Stimulated activated effector memory CD8-positive, alpha-beta T cell treated with anti-CD3 and anti-CD28 coated beads, Interleukin-12 subunit alpha, Interleukin-12 subunit beta, amount 100 ng/mL, for 72 hours (primary cell): ENCODE results near the gene IRF1.
A peak's percentile ranks its signal among the peaks of the same experiment; 100 is the strongest.

Source experiments
- ATAC-seq: fragments of 150-1000 bp; cut with Tn5 transposase; 2 replicates; pipeline ENCODE4 v1.10.0; 2021
- DNase-seq, 2 donors: peaks; one replicate each; pipeline ENCODE4 v3.0.0; 2021 to 2022; ENCODE audit warnings: low spot score in 2 of 2
- H3K27ac Mint-ChIP-seq: one replicate; pipeline ENCODE4 v1.8.0; 2022; ENCODE audit warnings: mild to moderate bottlenecking, mixed read lengths
- H3K36me3 Mint-ChIP-seq: one replicate; pipeline ENCODE4 v1.8.0; 2022; ENCODE audit warnings: mild to moderate bottlenecking, mixed read lengths
- H3K4me1 Mint-ChIP-seq: one replicate; pipeline ENCODE4 v1.8.0; 2022; ENCODE audit warnings: mixed read lengths
- H3K4me3 Mint-ChIP-seq: one replicate; pipeline ENCODE4 v1.8.0; 2022; ENCODE audit warnings: mild to moderate bottlenecking, mixed read lengths
- H3K9me3 Mint-ChIP-seq: one replicate; pipeline ENCODE4 v1.8.0; 2022; ENCODE audit warnings: mixed read lengths

IRF1 gene

DNA sequence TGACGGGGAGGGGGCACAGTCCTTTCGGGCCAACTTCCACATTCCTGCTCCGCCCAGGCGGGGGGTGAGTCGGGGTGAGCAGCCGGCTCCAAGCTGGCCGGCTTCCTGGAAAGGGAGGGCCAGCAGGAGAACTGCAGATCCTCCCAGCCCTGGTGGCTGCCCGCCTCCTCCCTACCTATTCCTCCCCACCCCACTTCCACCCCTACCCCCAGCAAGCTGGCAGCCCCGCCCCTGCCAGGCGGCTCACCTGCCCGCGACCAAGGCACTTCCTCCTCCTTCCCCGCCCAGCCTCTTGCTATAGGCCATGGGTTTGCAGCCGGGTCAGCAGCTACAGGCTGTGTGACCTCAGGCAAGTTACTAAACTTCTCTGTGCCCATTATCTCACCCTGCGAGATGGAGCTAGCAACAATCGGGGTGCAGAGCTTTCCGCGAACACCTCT, 5.6 kb upstream of the IRF1 start:
- H3K4me3 Mint-ChIP-seq, result peak overlapping the region; percentile 85
- peaks cover 28% of the 10 kb centered on the region for H3K36me3 Mint-ChIP-seq
- peak; percentile 58 to 91 for DNase-seq
- peak; percentile 67 for ATAC-seq
- no peaks in the 10 kb centered on the region for H3K9me3 Mint-ChIP-seq
- peak overlapping the region; percentile 95 for H3K27ac Mint-ChIP-seq
- H3K4me1 Mint-ChIP-seq, result peaks cover 88% of the 10 kb centered on the region

DNA sequence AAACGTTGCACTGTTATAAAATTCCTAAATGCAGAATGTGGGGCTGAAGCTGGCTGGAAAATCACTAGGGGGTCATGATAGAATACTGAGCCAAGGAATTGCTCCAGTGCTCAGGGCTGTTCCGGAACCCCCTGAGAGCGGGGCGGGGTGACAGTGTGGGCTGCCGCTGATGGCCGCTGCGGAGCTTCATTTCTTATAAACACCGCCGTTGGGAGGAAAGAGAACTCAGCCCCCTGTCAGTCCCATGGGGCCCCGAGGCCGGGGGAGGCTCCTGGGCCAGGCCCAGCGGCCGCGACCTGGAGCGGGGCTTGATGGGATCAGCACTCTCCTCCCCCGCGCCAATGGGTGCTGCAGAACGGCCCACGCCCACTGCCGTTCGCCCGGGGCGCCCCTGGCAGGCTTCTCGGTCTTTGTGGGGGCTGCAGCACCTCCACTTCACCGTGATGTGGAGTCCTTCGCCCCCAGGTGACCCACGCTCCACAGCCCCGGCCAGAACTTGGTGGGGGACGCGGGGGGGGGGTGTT, 5.2 kb upstream of the IRF1 start:
- Mint-ChIP-seq H3K4me1 (peaks cover 86% of the 10 kb centered on the region), H3K9me3 (no peaks in the 10 kb centered on the region), H3K36me3 (peaks cover 33% of the 10 kb centered on the region), H3K4me3 (peak overlapping the region; percentile 85), H3K27ac (peak overlapping the region; percentile 95)
- ATAC-seq (peak; percentile 60), DNase-seq (peak in 1 of 2 donors; percentile 89)

DNA sequence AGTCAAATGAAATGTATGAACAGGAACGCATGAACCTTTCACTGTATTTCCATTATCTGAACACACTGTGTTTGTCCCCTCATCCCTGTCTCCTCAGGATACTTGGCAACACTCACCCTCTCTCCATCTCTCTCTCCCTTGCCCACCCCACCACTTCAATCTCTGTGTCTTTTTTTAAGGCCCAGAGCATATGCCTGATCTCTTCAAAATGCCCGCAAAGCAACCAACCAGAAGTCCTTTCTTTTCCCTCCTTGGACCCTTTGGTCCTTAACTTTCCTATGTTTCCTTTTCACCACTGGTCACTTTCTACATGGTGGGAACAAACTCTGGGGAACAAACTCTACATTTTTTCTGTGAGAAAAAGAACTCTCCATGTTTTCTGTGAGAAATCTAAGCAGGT, 3.2 kb upstream of the IRF1 start:
- DNase-seq, result peak in 1 of 2 donors; percentile 47
- ATAC-seq, result no peak
- H3K4me3 Mint-ChIP-seq, result peak overlapping the region; percentile 85
- peaks cover 71% of the 10 kb centered on the region for H3K4me1 Mint-ChIP-seq
- H3K9me3 Mint-ChIP-seq, result no peaks in the 10 kb centered on the region
- peaks cover 52% of the 10 kb centered on the region for H3K36me3 Mint-ChIP-seq
- H3K27ac Mint-ChIP-seq, result peak overlapping the region; percentile 95

- no peaks in the 10 kb centered on the region for H3K9me3 Mint-ChIP-seq
- peak overlapping the region; percentile 85 for H3K4me3 Mint-ChIP-seq
- peaks cover 70% of the 10 kb centered on the region for H3K4me1 Mint-ChIP-seq
- ATAC-seq (no peak), DNase-seq (peak in 1 of 2 donors; percentile 49)
- H3K27ac Mint-ChIP-seq, result peak overlapping the region; percentile 95
- H3K36me3 Mint-ChIP-seq, result peaks cover 58% of the 10 kb centered on the region
Measured at GRCh38 chr5:132493241-132493640, 2.7 kb upstream of the IRF1 start.

DNA sequence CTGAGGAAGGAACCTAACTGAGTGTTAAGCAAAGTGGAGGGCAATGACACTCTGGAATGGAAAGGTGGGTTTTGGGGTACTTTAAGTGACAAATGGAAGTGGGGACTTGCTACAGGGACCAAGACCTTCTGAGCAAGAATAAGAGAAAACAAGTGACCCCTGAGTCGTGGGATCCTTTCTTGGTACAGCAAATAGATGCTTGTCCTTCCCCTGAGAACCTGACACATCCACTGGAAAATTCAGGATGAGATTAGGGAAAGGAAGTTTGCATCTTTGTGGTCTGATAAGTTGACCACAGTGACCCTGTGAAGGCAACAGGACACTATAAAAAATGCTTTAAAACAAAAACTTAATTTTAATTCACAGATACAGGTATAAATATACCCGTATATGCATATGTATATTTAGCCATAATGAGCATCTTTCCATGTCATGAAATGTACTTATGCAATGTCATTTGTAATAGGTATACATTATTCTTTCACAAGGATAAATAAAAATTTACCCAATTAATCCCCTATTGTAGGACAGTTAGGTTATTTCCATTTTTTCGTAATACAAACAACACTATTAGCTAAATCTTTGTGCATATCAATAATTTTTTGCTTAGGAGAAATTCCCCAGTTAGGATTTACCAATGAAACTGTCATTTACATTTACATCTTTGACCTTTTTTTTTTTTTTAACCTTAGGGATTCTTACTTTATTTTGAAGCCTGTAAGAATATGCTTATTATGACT, 2.0 kb upstream of the IRF1 start:
- Mint-ChIP-seq H3K4me1 (peaks cover 70% of the 10 kb centered on the region), H3K4me3 (peak overlapping the region; percentile 92)

DNA sequence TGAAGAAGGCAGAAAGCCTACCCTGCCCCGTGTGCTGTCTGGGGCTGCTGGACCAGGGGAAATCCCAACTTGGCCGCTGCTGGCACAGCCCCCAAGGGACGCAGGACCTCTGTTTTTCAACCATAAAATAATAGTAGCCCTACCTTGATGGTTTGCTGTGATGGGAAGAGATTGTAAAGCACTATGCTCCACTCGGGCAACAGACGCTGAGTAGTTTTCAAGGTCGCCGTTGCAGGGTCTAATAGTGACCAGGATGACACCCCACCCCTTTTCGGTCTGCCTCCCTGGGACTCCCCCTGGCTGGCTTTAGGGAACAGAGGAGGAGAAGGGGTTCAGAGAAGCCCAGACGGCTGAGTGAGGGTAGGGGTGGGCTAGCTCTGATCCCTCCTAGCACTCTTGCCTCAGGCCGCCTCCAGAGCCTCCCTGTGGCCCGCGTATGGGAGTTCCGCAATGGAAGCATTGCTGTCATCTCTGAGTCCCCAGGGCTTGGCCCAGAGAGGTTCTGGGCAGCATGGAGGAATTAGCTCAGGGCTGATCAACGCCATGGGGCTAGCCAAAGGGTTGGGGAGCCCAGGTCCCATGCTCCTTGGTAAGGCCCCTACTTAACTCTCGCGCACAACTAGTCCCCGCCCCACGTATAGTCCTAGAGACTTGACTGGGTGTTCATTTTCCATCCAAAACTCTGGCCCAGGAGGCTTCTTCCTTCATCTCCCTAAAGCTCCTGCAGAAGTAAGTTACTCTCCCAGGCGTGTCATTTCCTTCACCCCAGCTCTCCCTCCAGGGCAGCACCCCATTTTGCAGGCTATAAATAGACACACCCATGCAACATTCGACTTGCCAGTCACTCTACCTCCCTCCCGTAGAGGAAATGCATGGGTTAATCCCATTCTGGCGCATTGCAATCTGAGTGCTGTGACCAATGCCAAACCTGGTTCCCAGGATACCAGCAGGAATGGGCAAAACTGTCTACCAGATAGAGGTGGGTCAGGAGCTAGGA, 1.1 kb upstream of the IRF1 start:
- peak in 1 of 2 donors; percentile 80 for DNase-seq
- Mint-ChIP-seq H3K9me3 (no peaks in the 10 kb centered on the region), H3K4me3 (peak overlapping the region; percentile 92), H3K4me1 (peaks cover 72% of the 10 kb centered on the region), H3K27ac (peak overlapping the region; percentile 97), H3K36me3 (peaks cover 69% of the 10 kb centered on the region)
- peak; percentile 27 for ATAC-seq

More for the DNA sequence above, 2.0 kb upstream of the IRF1 start:
- H3K36me3 Mint-ChIP-seq, result peaks cover 65% of the 10 kb centered on the region
- H3K27ac Mint-ChIP-seq, result peak overlapping the region; percentile 97
- H3K9me3 Mint-ChIP-seq, result no peaks in the 10 kb centered on the region
- DNase-seq (no peak), ATAC-seq (no peak)

DNA sequence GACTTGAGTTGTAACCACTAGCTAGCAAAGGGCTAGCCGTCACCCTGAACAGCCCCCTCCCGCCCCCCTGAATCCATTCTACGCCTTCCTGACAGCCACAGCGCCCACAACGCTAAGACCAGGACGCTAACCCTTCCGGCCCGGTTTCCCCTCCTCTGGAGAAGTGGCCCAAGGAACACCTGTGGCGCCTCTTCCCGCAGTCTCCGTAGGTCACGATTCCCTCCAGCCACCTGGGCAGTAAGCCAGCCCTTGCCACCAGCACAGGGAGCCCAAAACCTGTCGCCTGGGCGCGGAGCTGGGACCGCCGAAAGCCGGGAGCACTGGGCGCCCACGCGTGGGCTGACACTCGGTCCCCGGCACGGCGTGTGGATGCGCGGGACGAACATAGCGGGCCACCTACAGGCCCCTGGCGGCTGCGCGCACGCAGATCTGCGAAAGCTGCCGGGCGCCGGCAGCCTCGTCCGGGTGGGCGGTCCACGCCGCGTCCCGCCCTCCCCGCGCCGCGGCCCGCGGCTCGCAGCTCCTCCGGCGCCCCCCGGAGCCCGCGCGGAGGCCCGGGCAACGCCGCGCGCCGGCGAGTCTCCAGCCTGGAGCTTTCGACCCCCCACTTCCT, 596 bp downstream of the IRF1 start:
- DNase-seq (peak in 1 of 2 donors; percentile 76), ATAC-seq (peak; percentile 27)
- Mint-ChIP-seq H3K36me3 (peaks cover 79% of the 10 kb centered on the region), H3K4me3 (peak overlapping the region; percentile 92), H3K27ac (peak overlapping the region; percentile 97), H3K9me3 (no peaks in the 10 kb centered on the region), H3K4me1 (peaks cover 77% of the 10 kb centered on the region)

GRCh38 chr5:132489051-132489770, 1.4 kb downstream of the IRF1 start:
- peaks cover 76% of the 10 kb centered on the region for H3K4me1 Mint-ChIP-seq
- DNase-seq (peak; percentile 12 to 65), ATAC-seq (no peak)
- H3K9me3 Mint-ChIP-seq, result no peaks in the 10 kb centered on the region
- H3K36me3 Mint-ChIP-seq, result peaks cover 80% of the 10 kb centered on the region
- H3K4me3 Mint-ChIP-seq, result peak overlapping the region; percentile 92
- peak overlapping the region; percentile 97 for H3K27ac Mint-ChIP-seq

DNA sequence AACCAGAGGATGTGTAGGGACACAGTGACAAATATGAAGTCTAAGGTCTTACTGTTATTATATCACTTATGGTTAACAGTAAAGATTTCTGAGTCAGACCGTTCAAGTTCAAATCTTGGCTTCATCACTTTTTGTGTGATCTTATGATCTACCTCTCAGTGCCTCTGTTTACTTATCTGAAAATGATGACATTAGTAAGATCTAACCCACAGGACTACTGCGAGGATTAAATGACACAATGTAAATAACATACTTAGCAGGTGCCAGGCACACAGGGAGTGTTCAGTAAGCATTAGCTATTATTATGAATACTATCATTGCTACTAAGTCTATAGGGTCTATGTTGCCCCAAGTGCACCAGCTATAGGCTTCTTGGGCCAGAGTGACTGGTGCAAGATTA, 2.0 kb downstream of the IRF1 start:
- Mint-ChIP-seq H3K27ac (peak overlapping the region; percentile 97), H3K4me3 (peak overlapping the region; percentile 92), H3K9me3 (no peaks in the 10 kb centered on the region), H3K36me3 (peaks cover 87% of the 10 kb centered on the region), H3K4me1 (peaks cover 76% of the 10 kb centered on the region)
- DNase-seq, result no peak
- ATAC-seq, result peak; percentile 1

DNA sequence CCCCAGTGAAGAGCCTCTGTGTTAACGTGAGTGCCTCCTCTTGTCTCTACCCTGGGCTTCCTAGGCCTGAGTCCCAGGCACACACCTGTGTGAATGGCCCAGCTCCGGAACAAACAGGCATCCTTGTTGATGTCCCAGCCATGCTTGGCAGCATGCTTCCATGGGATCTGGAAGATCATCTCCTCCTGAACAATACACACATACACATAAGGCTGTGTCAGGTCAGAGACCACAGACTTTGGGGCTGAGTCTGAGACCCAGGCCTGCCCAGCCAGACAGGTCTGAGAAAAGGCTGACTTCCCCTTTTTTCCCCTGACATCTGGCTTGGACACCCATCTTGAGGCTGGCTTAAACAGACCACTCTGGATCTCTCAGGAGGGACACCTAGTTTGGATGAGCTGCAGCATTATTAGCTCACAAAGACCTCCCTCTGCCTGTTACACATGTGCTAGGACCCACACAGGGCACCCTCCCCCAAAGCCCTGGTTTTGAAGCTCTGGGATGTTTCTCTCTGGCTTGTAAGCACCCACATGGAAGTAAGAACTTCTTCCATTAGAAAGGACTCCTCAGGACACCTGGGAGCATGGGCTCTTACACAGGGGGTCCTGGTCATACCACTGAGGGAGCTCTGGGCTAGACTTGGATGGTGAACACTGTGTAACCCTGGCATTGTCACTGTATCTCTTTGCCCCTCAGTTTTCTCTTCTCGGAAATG, 2.6 kb downstream of the IRF1 start:
- H3K9me3 Mint-ChIP-seq, result no peaks in the 10 kb centered on the region
- DNase-seq, result peak in 1 of 2 donors; percentile 59
- peak overlapping the region; percentile 92 for H3K4me3 Mint-ChIP-seq
- peak overlapping the region; percentile 97 for H3K27ac Mint-ChIP-seq
- peaks cover 76% of the 10 kb centered on the region for H3K4me1 Mint-ChIP-seq
- ATAC-seq, result no peak
- H3K36me3 Mint-ChIP-seq, result peaks cover 92% of the 10 kb centered on the region

GRCh38 chr5:132487095-132487428, 3.5 kb downstream of the IRF1 start:
- H3K36me3 Mint-ChIP-seq, result peaks cover 100% of the 10 kb centered on the region
- ATAC-seq (no peak), DNase-seq (peak in 1 of 2 donors; percentile 55)
- no peaks in the 10 kb centered on the region for H3K9me3 Mint-ChIP-seq
- peaks cover 75% of the 10 kb centered on the region for H3K4me1 Mint-ChIP-seq
- H3K4me3 Mint-ChIP-seq, result peak overlapping the region; percentile 92
- peak overlapping the region; percentile 97 for H3K27ac Mint-ChIP-seq

- peak overlapping the region; percentile 97 for H3K27ac Mint-ChIP-seq
- no peaks in the 10 kb centered on the region for H3K9me3 Mint-ChIP-seq
- ATAC-seq (no peak), DNase-seq (no peak)
- peaks cover 100% of the 10 kb centered on the region for H3K36me3 Mint-ChIP-seq
- peaks cover 71% of the 10 kb centered on the region for H3K4me1 Mint-ChIP-seq
- H3K4me3 Mint-ChIP-seq, result peak overlapping the region; percentile 92
Measured at GRCh38 chr5:132486318-132487094, 4.1 kb downstream of the IRF1 start.

GRCh38 chr5:132485641-132486317, 4.8 kb downstream of the IRF1 start:
- Mint-ChIP-seq H3K4me3 (peak overlapping the region; percentile 92), H3K4me1 (peaks cover 73% of the 10 kb centered on the region), H3K9me3 (no peaks in the 10 kb centered on the region), H3K36me3 (peaks cover 100% of the 10 kb centered on the region), H3K27ac (peak overlapping the region; percentile 97)
- ATAC-seq, result no peak
- peak in 1 of 2 donors; percentile 50 for DNase-seq
